Glutamatergic neuron (in vitro differentiated cells): Measurements from ENCODE around the gene AMER1. TPM values are rescaled to one million over a fixed set of nuclear protein-coding genes. Genes with fewer than 3 reads are reported as not detected.

ENCODE experiments used
- DNase-seq: peaks from one replicate; pipeline ENCODE4 v3.0.0; 2022
- H3K27ac Mint-ChIP-seq: one replicate; pipeline ENCODE4 v1.8.0; 2020; ENCODE audit warnings: mild to moderate bottlenecking, mixed read lengths, inconsistent platforms; ENCODE audit not compliant: unreplicated experiment
- H3K27me3 Mint-ChIP-seq: one replicate; pipeline ENCODE4 v1.8.0; 2020; ENCODE audit warnings: mild to moderate bottlenecking, moderate library complexity, mixed read lengths, inconsistent platforms; ENCODE audit not compliant: unreplicated experiment
- H3K36me3 Mint-ChIP-seq: one replicate; pipeline ENCODE4 v1.8.0; 2020; ENCODE audit warnings: mild to moderate bottlenecking, mixed read lengths, inconsistent platforms; ENCODE audit not compliant: unreplicated experiment
- H3K4me1 Mint-ChIP-seq: one replicate; pipeline ENCODE4 v1.8.0; 2020; ENCODE audit warnings: mild to moderate bottlenecking, low read depth, mixed read lengths, inconsistent platforms; ENCODE audit not compliant: unreplicated experiment
- H3K4me3 Mint-ChIP-seq: one replicate; pipeline ENCODE4 v1.8.0; 2020; ENCODE audit warnings: mild to moderate bottlenecking, mixed read lengths, inconsistent platforms; ENCODE audit not compliant: unreplicated experiment
- H3K9me3 Mint-ChIP-seq: one replicate; pipeline ENCODE4 v1.8.0; 2020; ENCODE audit warnings: mild to moderate bottlenecking, moderate library complexity, mixed read lengths, inconsistent platforms; ENCODE audit not compliant: unreplicated experiment
- total RNA-seq: library from RNA; stranded (reverse); fragmentation: NEBNext Ultra II Directional; extraction: Animal tissue kit (Norgen Biotek cat#: 25700); gene quantifications from one replicate; pipeline ENCODE4 v1.2.1, GENCODE V29; 2021; ENCODE audit not compliant: unreplicated experiment
- TF ChIP-seq, protein P1 (sequence below): fragments of 200-600 bp; sonication (generic); IDR thresholded peaks from one replicate; pipeline ENCODE4 v1.5.0; 2021; ENCODE audit not compliant: partially characterized antibody, unreplicated experiment

AMER1 gene
- total RNA-seq, 1 donor from 2014 or later = 11.3 TPM

GRCh38 chrX:64186974-64187761 is 18.3 kb downstream of the AMER1 start:
- DNase-seq = no peak
- Mint-ChIP-seq H3K4me1 (peaks cover 8% of the 10 kb centered on the region), H3K4me3 (no peak overlapping the region), H3K9me3 (no peaks in the 10 kb centered on the region), H3K27me3 (peaks cover 2% of the 10 kb centered on the region), H3K36me3 (peaks cover 4% of the 10 kb centered on the region), H3K27ac (no peak overlapping the region)
- TF ChIP-seq, protein P1, sequence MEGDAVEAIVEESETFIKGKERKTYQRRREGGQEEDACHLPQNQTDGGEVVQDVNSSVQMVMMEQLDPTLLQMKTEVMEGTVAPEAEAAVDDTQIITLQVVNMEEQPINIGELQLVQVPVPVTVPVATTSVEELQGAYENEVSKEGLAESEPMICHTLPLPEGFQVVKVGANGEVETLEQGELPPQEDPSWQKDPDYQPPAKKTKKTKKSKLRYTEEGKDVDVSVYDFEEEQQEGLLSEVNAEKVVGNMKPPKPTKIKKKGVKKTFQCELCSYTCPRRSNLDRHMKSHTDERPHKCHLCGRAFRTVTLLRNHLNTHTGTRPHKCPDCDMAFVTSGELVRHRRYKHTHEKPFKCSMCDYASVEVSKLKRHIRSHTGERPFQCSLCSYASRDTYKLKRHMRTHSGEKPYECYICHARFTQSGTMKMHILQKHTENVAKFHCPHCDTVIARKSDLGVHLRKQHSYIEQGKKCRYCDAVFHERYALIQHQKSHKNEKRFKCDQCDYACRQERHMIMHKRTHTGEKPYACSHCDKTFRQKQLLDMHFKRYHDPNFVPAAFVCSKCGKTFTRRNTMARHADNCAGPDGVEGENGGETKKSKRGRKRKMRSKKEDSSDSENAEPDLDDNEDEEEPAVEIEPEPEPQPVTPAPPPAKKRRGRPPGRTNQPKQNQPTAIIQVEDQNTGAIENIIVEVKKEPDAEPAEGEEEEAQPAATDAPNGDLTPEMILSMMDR = no peak

DNA sequence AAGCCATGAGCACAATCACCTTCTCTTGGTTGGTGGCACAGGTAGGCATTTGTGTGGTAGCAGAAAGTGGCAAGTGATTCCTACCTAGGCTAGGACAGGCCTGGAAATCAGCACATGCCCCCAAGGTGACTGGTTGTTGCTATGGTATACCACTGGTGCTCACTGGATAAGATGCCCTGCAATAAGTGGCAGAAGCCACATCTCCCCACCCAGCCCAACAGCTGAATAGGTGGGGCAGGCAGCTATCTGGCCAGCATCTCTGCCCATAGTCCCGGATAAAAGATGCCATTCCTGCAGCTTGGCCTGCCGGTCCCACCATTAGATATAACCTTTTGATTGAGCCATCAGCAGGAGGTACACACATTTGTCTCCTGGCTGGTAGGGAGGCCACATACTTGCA is 21.1 kb downstream of the AMER1 start:
- Mint-ChIP-seq H3K27me3 (peaks cover 2% of the 10 kb centered on the region), H3K27ac (no peak overlapping the region), H3K36me3 (no peaks in the 10 kb centered on the region), H3K4me1 (peaks cover 8% of the 10 kb centered on the region), H3K9me3 (no peaks in the 10 kb centered on the region), H3K4me3 (no peak overlapping the region)
- DNase-seq = no peak
- TF ChIP-seq, protein P1 = no peak

DNA sequence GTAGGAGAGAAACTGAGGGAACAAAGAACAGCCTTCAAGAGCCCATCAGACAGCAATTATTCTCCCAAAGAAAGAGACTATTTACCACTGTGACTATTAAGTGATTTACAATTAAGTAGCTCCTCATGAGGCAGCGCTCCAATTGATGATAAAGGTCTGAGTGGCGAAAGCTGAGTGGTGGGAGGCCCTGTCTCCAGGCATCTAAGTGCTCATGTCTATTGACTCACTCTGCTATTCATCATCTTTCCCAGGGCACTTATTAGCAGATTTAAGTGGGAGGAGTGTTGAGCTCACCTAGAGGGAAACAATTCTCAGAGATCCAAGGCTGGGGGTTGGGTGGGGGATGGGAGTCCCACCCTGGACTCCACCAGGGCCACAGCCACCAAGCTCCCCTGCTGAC is 23.3 kb downstream of the AMER1 start:
- Mint-ChIP-seq H3K27me3 (peaks cover 2% of the 10 kb centered on the region), H3K27ac (no peak overlapping the region), H3K4me1 (peaks cover 8% of the 10 kb centered on the region), H3K4me3 (no peak overlapping the region), H3K36me3 (no peaks in the 10 kb centered on the region), H3K9me3 (no peaks in the 10 kb centered on the region)
- TF ChIP-seq, protein P1 = no peak
- no peak for DNase-seq

DNA sequence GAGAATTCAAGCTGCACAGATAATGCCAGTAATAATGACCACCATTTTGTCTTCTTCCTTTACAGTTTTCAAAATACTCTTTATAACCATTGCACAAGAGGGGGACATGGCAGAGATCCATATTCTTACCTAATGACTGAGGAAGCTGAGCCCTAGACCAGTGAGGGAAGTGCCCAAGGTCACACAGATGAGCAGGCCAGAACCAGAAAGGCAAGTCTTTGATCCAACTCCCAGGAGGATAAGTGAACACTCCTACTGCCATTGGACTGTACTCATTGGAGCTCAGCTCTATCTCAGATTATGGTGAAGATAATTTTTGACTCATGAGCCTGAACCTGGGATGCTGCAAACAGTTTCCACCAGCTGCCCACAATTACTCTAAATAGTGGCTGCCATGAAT is 28.6 kb downstream of the AMER1 start:
- no peak overlapping the region for H3K27ac Mint-ChIP-seq
- no peak for DNase-seq
- H3K9me3 Mint-ChIP-seq = no peaks in the 10 kb centered on the region
- no peaks in the 10 kb centered on the region for H3K36me3 Mint-ChIP-seq
- H3K27me3 Mint-ChIP-seq = no peaks in the 10 kb centered on the region
- no peak overlapping the region for H3K4me3 Mint-ChIP-seq
- no peaks in the 10 kb centered on the region for H3K4me1 Mint-ChIP-seq
- TF ChIP-seq, protein P1 = no peak

- Mint-ChIP-seq H3K27ac (no peak overlapping the region), H3K4me1 (no peaks in the 10 kb centered on the region), H3K36me3 (no peaks in the 10 kb centered on the region), H3K27me3 (no peaks in the 10 kb centered on the region), H3K9me3 (no peaks in the 10 kb centered on the region), H3K4me3 (no peak overlapping the region)
- DNase-seq = no peak
- TF ChIP-seq, protein P1 = no peak
Measured at GRCh38 chrX:64169988-64170387, 35.5 kb downstream of the AMER1 start.
